SK-N-SH treated with all-trans-retinoic acid at 6 μM for 48 hours (cell line): ENCODE data around the gene SLC7A1.

Source experiments
- ATAC-seq: fragments of 200-7000 bp; cut with Tn5 transposase; 3 replicates; pipeline ENCODE4 v1.9.1; 2020; ENCODE audit warnings: mild to moderate bottlenecking, moderate library complexity
- ARNTL ChIP-seq: fragments of 450-650 bp; formaldehyde crosslinking; IDR thresholded peaks from 2 replicates; pipeline ENCODE4 v1.5.0; 2020; ENCODE audit warnings: low read depth, mild to moderate bottlenecking, moderate library complexity, borderline replicate concordance
- BACH2 ChIP-seq: fragments of 250-450 bp; sonication (Bioruptor Pico); IDR thresholded peaks from 2 replicates; pipeline ENCODE4 v1.9.0; 2021; ENCODE audit warnings: mild to moderate bottlenecking, borderline replicate concordance
- CSDC2 ChIP-seq: fragments of 250-450 bp; sonication (Bioruptor Pico); IDR thresholded peaks from 2 replicates; pipeline ENCODE4 v1.5.0; 2020; ENCODE audit warnings: mild to moderate bottlenecking, moderate library complexity
- GLIS3 ChIP-seq: fragments of 250-450 bp; sonication (Bioruptor Pico); IDR thresholded peaks from 2 replicates; pipeline ENCODE4 v1.5.0; 2020; ENCODE audit warnings: mild to moderate bottlenecking, moderate library complexity
- ISL1 ChIP-seq: fragments of 250-450 bp; sonication (Bioruptor Pico); IDR thresholded peaks from 2 replicates; pipeline ENCODE4 v2.1.2; 2022; ENCODE audit warnings: mild to moderate bottlenecking, moderate library complexity
- OSR1 ChIP-seq: fragments of 250-450 bp; sonication (Bioruptor Pico); IDR thresholded peaks from 2 replicates; pipeline ENCODE4 v1.8.0; 2022; ENCODE audit warnings: moderate library complexity, mild to moderate bottlenecking, inconsistent platforms
- PPARA ChIP-seq: fragments of 250-450 bp; sonication (Bioruptor Pico); IDR thresholded peaks from 2 replicates; pipeline ENCODE4 v1.5.0; 2020; ENCODE audit warnings: mild to moderate bottlenecking, borderline replicate concordance
- TCF4 ChIP-seq: fragments of 250-450 bp; sonication (Bioruptor Pico); IDR thresholded peaks from 2 replicates; pipeline ENCODE4 v1.8.0; 2021; ENCODE audit warnings: mild to moderate bottlenecking, moderate library complexity, borderline replicate concordance
- TOX ChIP-seq: fragments of 250-450 bp; sonication (Bioruptor Pico); IDR thresholded peaks from 2 replicates; pipeline ENCODE4 v1.8.0; 2021; ENCODE audit warnings: mild to moderate bottlenecking, moderate library complexity, borderline replicate concordance
- ZC3H10 ChIP-seq: fragments of 250-450 bp; sonication (Bioruptor Pico); IDR thresholded peaks from 2 replicates; pipeline ENCODE4 v1.5.1; 2021; ENCODE audit warnings: mild to moderate bottlenecking, moderate library complexity
- ZFP3 ChIP-seq: fragments of 250-450 bp; sonication (Bioruptor Pico); IDR thresholded peaks from 2 replicates; pipeline ENCODE4 v1.5.0; 2020; ENCODE audit warnings: mild to moderate bottlenecking, moderate library complexity
- ZFP30 ChIP-seq: fragments of 450-650 bp; formaldehyde crosslinking; IDR thresholded peaks from 2 replicates; pipeline ENCODE4 v1.5.0; 2022; ENCODE audit warnings: mild to moderate bottlenecking, moderate library complexity
- ZNF565 ChIP-seq: fragments of 450-650 bp; formaldehyde crosslinking; conservative IDR thresholded peaks from 2 replicates; pipeline ENCODE4 v1.5.0; 2020; ENCODE audit warnings: low read depth, mild to moderate bottlenecking, moderate library complexity
- ZNF8 ChIP-seq: fragments of 450-650 bp; formaldehyde crosslinking; IDR thresholded peaks from 2 replicates; pipeline ENCODE4 v1.5.0; 2020; ENCODE audit warnings: mild to moderate bottlenecking, moderate library complexity
- TF ChIP-seq, protein P1 (sequence below): fragments of 250-450 bp; sonication (Bioruptor Pico); IDR thresholded peaks from 2 replicates; pipeline ENCODE4 v1.5.1; 2021; ENCODE audit warnings: mild to moderate bottlenecking, moderate library complexity
- TF ChIP-seq, protein P2 (sequence below): fragments of 250-450 bp; sonication (Bioruptor Pico); IDR thresholded peaks from 2 replicates; pipeline ENCODE4 v1.5.0; 2020; ENCODE audit warnings: mild to moderate bottlenecking, moderate library complexity
- TF ChIP-seq, protein P3 (sequence below): fragments of 250-450 bp; sonication (Bioruptor Pico); IDR thresholded peaks from 2 replicates; pipeline ENCODE4 v1.8.0; 2020; ENCODE audit warnings: mild to moderate bottlenecking, moderate library complexity, borderline replicate concordance

The SLC7A1 gene

DNA sequence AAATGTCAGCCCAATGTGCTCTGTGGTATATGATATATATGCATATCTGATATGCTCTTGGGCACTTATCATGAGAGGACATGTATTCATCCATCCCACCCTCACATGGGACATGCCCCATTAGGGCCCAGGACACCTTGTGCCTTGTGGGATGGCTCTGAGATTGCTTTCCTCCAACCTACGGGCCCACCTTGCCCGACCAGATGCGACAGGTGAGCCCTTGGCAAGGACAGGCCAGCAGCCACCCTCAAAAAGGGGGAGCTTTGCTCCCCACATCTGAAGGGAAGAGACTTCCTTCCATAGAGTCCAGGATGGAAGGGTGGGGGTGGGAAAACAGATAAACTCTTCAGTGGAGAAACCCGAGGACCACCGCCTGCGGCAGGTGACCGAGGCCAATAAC is 58.6 kb downstream of the SLC7A1 start (continued):
- TF ChIP-seq CSDC2 (CRISPR knock-in tag): no peak
- TF ChIP-seq, all 23 proteins: peak for 0

DNA sequence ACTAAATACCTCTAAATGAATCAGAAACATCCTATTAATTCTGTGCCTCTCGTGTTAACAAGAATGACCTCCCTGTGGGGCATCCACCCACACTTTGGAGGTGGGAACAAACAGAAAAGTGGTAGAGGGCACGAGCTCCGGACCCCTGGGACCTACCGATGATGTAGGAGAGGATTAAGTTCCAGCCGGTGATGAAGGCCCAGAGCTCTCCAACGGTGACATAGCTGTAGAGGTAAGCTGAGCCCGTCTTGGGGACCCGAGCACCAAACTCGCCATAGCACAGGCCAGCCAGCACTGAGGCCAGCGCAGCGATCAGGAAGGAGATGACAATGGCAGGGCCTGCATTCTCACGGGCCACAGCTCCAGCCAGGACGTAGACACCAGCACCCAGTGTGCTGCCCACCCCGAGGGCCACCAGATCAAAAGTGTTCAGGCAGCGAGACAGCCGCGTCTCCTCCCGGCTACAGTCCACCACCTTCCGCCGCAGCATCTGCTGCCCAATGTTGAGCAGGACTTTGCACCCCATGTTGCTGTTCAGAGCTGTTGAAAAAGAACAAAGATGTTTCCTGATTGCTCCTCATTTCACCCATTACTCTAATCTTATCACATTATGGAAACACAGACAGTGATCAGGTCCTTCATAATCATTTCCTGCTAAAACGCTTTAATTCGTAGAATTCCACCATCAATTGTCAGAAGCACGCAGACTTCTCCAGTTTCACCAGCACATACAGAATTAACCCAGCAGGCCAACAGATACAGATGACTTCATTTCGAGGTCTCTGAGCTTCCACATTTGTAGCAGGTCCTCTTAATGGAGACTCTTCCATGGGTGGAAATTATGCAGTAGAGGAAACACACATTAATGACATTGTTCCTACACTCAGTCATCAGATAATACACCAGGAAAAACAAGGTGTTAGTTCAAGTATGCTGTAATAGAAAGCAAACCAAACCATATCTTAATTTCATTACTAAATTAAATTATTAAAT is 59.5 kb downstream of the SLC7A1 start:
- ATAC-seq: no peak
- no peak for TF ChIP-seq ZNF8
- TF ChIP-seq, protein P1, sequence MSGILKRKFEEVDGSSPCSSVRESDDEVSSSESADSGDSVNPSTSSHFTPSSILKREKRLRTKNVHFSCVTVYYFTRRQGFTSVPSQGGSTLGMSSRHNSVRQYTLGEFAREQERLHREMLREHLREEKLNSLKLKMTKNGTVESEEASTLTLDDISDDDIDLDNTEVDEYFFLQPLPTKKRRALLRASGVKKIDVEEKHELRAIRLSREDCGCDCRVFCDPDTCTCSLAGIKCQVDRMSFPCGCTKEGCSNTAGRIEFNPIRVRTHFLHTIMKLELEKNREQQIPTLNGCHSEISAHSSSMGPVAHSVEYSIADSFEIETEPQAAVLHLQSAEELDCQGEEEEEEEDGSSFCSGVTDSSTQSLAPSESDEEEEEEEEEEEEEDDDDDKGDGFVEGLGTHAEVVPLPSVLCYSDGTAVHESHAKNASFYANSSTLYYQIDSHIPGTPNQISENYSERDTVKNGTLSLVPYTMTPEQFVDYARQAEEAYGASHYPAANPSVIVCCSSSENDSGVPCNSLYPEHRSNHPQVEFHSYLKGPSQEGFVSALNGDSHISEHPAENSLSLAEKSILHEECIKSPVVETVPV (CRISPR knock-in tag): no peak
- TF ChIP-seq, protein P2, sequence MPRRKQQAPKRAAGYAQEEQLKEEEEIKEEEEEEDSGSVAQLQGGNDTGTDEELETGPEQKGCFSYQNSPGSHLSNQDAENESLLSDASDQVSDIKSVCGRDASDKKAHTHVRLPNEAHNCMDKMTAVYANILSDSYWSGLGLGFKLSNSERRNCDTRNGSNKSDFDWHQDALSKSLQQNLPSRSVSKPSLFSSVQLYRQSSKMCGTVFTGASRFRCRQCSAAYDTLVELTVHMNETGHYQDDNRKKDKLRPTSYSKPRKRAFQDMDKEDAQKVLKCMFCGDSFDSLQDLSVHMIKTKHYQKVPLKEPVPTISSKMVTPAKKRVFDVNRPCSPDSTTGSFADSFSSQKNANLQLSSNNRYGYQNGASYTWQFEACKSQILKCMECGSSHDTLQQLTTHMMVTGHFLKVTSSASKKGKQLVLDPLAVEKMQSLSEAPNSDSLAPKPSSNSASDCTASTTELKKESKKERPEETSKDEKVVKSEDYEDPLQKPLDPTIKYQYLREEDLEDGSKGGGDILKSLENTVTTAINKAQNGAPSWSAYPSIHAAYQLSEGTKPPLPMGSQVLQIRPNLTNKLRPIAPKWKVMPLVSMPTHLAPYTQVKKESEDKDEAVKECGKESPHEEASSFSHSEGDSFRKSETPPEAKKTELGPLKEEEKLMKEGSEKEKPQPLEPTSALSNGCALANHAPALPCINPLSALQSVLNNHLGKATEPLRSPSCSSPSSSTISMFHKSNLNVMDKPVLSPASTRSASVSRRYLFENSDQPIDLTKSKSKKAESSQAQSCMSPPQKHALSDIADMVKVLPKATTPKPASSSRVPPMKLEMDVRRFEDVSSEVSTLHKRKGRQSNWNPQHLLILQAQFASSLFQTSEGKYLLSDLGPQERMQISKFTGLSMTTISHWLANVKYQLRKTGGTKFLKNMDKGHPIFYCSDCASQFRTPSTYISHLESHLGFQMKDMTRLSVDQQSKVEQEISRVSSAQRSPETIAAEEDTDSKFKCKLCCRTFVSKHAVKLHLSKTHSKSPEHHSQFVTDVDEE: no peak
- no peak for TF ChIP-seq ZFP30 (CRISPR knock-in tag)
- TF ChIP-seq ZC3H10: no peak
- TF ChIP-seq, protein P3, sequence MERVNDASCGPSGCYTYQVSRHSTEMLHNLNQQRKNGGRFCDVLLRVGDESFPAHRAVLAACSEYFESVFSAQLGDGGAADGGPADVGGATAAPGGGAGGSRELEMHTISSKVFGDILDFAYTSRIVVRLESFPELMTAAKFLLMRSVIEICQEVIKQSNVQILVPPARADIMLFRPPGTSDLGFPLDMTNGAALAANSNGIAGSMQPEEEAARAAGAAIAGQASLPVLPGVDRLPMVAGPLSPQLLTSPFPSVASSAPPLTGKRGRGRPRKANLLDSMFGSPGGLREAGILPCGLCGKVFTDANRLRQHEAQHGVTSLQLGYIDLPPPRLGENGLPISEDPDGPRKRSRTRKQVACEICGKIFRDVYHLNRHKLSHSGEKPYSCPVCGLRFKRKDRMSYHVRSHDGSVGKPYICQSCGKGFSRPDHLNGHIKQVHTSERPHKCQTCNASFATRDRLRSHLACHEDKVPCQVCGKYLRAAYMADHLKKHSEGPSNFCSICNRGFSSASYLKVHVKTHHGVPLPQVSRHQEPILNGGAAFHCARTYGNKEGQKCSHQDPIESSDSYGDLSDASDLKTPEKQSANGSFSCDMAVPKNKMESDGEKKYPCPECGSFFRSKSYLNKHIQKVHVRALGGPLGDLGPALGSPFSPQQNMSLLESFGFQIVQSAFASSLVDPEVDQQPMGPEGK (CRISPR knock-in tag): no peak
- no peak for TF ChIP-seq TCF4 (CRISPR knock-in tag)
- TF ChIP-seq BACH2: no peak
- TF ChIP-seq ARNTL (CRISPR knock-in tag): no peak
- no peak for TF ChIP-seq ZFP3 (CRISPR knock-in tag)
- no peak for TF ChIP-seq ISL1 (CRISPR knock-in tag)
- TF ChIP-seq CSDC2 (CRISPR knock-in tag): no peak
- TF ChIP-seq, all 23 proteins: peak for 0

DNA sequence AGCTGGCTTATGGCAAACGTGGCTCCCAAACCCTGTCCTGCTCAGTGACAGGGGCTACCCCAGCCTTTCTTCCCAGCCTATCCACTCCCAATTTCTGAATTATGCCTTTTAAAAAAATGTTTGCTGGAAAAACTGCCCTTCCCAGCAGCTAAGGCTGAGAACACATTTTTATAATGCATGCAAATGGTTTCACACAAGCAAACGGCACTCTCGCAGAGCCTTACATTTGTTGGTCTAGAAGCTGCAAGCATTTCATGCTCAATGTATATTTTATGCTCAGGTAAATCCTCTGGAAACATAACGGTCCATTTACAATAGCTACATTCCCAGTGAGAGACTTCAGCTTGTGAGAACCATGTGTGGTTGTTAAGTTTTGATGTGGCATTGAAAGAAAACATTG is 61.4 kb downstream of the SLC7A1 start:
- no peak for ATAC-seq
- TF ChIP-seq GLIS3 (CRISPR knock-in tag) (no peak), ZFP3 (CRISPR knock-in tag) (no peak), ZC3H10 (no peak), ZNF565 (CRISPR knock-in tag) (no peak), ARNTL (CRISPR knock-in tag) (no peak), OSR1 (CRISPR knock-in tag) (no peak), TOX (CRISPR knock-in tag) (no peak)
- TF ChIP-seq, protein P3 (CRISPR knock-in tag): no peak

DNA sequence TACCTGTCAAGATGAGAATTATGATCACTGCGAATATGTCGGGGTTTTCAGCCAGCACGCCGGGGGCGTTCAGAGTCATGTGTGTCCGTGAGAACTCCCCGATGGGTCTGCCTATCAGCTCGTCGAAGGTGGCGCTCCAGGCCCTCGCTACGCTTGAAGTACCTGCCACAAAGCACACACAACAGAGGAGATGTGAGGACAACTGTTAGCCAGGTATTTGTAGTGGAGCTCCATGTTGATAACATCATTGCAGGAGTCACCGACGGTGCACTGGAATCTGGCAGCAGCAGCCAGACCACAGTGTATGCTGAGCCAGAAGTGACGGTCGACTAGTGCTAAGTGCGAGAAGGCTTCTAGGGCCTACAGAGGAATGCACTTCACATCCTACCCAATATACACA is 62.7 kb downstream of the SLC7A1 start:
- TF ChIP-seq CSDC2 (CRISPR knock-in tag): no peak
- no peak for TF ChIP-seq ZFP30 (CRISPR knock-in tag)
- TF ChIP-seq, protein P2: no peak
- TF ChIP-seq, protein P3 (CRISPR knock-in tag): no peak
- TF ChIP-seq ISL1 (CRISPR knock-in tag): no peak
- no peak for TF ChIP-seq PPARA (CRISPR knock-in tag)
- TF ChIP-seq ZFP3 (CRISPR knock-in tag): no peak
- TF ChIP-seq, all 23 proteins: peak for 0
- no peak for ATAC-seq
